Heart left ventricle (tissue), 16 donors: Measurements from ENCODE around the gene TAF6L. TPM values are rescaled to one million over a fixed set of nuclear protein-coding genes. Genes with fewer than 3 reads are reported as not detected.
A peak's percentile ranks its signal among the peaks of the same experiment; 100 is the strongest.
"Not testable (repeated sequence)": the region's sequence is repeated elsewhere in the genome, so short reads cannot be mapped to it uniquely, and the experiment has no call there.

Experiments used
- ATAC-seq, 4 donors: fragments of 200-7000 bp; cut with Tn5 transposase; one replicate each; pipeline ENCODE4 v1.9.1; 2020 to 2022; ENCODE audit warnings: moderate library complexity in 4 of 4, mild to moderate bottlenecking in 3 of 4, moderate number of reproducible peaks in 1 of 4
- DNase-seq, 5 donors: peaks; one replicate each; pipeline ENCODE4 v3.0.0-alpha.2; 2020
- H3K27ac ChIP-seq, 12 donors: fragments of 200-600 bp; sonication (generic) in 4 of 12; one replicate each; pipeline versions ENCODE4 v1.5.0 to v1.8.0; 2016 to 2022; ENCODE audit warnings: mild to moderate bottlenecking in 2 of 12
- H3K27me3 ChIP-seq, 9 donors: fragments of 200-600 bp; sonication (generic) in 2 of 9; one replicate each; pipeline versions ENCODE4 v1.5.1 to v1.8.0; 2016 to 2022; ENCODE audit warnings: mild to moderate bottlenecking in 3 of 9
- H3K36me3 ChIP-seq, 9 donors: fragments of 200-600 bp; sonication (generic) in 2 of 9; one replicate each; pipeline versions ENCODE4 v1.5.0 to v1.8.0; 2018 to 2022; ENCODE audit warnings: mild to moderate bottlenecking in 2 of 9
- H3K4me1 ChIP-seq, 12 donors: fragments of 200-600 bp; sonication (generic) in 4 of 12; one replicate each; pipeline versions ENCODE4 v1.5.0 to v1.8.0; 2016 to 2022; ENCODE audit warnings: mild to moderate bottlenecking in 3 of 12
- H3K4me3 ChIP-seq, 12 donors: fragments of 200-600 bp; sonication (generic) in 4 of 12; one replicate each; pipeline versions ENCODE4 v1.5.0 to v1.8.0; 2017 to 2022; ENCODE audit warnings: mild to moderate bottlenecking in 9 of 12, moderate library complexity in 4 of 12
- H3K9me3 ChIP-seq, 12 donors: fragments of 200-600 bp; sonication (generic) in 4 of 12; one replicate each; pipeline versions ENCODE4 v1.5.0 to v1.8.0; 2016 to 2022; ENCODE audit warnings: mild to moderate bottlenecking in 1 of 12
- POLR2A ChIP-seq, 2 donors: fragments of 450-650 bp; IDR thresholded peaks; one replicate each; pipeline ENCODE4 v1.6.1; 2017; ENCODE audit warnings: antibody characterized with exemption in 2 of 2, mild to moderate bottlenecking in 2 of 2, moderate library complexity in 2 of 2
- WGBS, 4 donors: extraction: QIAGEN DNeasy Blood & Tissue Kit in 2 of 4; methylation state at CpG; one replicate each; pipeline versions ENCODE4 v1.1.5 to v1.1.7; 2013 to 2018; 5-methylcytosine and 5-hydroxymethylcytosine counted together
- intact Hi-C, 10 donors: fragments of 100-400 bp; cut with DNase I; formaldehyde crosslinking; loops; one replicate each; pipeline versions ENCODE4 v1.11.1 to v1.14.2; 2022
- polyA plus RNA-seq, 2 donors: library from polyadenylated mRNA; stranded (reverse); fragments of 200-250 nt; gene quantifications; one replicate each; pipeline ENCODE4 v1.2.3, GENCODE V29; 2013
- total RNA-seq, 9 donors: library from RNA; depleted of rRNA in 2 of 9; stranded (reverse); fragments of >200 nt in 2 of 9; fragmentation: NEBNext Ultra II Directional in 3 of 9; extraction: Animal tissue kit (Norgen Biotek cat#: 25700) in 3 of 9; gene quantifications; one replicate each; pipeline versions ENCODE4 v1.1.0 to v1.2.4, GENCODE V29; 2016 to 2023
- TF ChIP-seq, protein P1 (sequence below), 12 donors: fragments of 200-600 bp; sonication (generic) in 4 of 12; IDR thresholded peaks; one replicate each; pipeline versions ENCODE4 v1.5.0 to v1.8.0; 2018 to 2022; ENCODE audit warnings: antibody characterized with exemption in 12 of 12, mild to moderate bottlenecking in 5 of 12
- donor health status: ischemic (EF 13 %, LVEDD 7.1; RV severe dilation, severe dysfunction).
- donor health status: healthy with polysubstance abuse.
- donor health status: DM: no; HTN: yes; CAD: no.
- donor health status: DM: no; HTN: no; CAD: no.
- donor health status: ischemic (EF 25% LVEDD 6.9; RV normal size, moderate dysfunction).
- donor health status: ischemic (EF 25% LVEDD 5.7; RV mildly dilated, moderate dysfunction).
- donor health status: healthy.
- donor health status: DM: yes; HTN: yes; CAD: no.
- donor health status: ischemic (EF 35%, LVEDD 5.7; RV mildly dilated, moderate dysfunction).
- donor health status: nonischemic (EF 11% LVEDD 7.7; RV severe dilation, severe dysfunction).
- donor health status: DM: yes; HTN: yes; CAD: no.
- donor health status: PGD.
- donor health status: ischemic (EF 29% LVEDD 5.4; RV normal size, mild dysfunction).
- donor health status: nonischemic (EF 23%, LVEDD 6.1; RV moderate dilation, normal function).

TAF6L gene
- total and polyA plus RNA-seq, 11 donors = 7.1 to 19.5 (median 9.3) TPM

DNA sequence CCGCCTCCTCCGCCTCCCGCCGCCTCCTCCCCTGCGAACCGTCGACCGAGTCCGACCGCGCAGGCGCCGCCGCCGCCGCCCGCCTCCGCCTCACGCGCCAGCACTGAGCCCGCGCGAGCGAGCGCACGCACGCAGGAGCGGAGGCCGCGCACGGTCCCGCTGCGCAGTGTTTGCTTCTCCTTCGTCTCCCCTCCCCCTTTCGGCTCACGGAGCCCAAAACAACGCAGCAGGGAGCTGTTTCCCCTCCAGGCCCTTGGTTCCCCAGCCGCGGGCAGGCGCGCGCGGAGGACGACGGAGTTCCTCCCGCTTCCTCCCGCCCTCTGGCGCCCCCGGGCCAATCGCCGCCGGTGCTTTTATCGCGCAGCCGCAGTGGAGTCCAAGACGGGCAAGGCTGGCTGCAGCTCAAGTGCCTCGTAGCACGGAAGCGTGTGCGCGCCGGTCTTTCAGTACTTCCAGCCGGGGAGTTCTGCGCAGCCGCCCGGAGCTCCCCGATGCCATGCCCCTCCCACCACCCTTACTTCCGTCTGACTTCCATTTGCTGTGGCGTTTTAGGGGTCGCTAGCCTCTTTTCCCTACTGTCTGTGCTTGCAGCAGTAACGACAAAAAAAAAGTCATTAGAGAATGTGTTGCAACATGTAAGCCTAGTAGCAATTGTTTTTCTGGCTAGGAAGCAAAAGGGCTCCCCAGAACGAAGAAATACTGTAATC lies 43.9 kb upstream of the TAF6L start, which contains the start of gene HNRNPUL2:
Gene HNRNPUL2, minus strand, starts transcription at position 293 of the 707 bp plus-strand sequence. CDS start 301 bp downstream, outside the sequence.
- Histone ChIP-seq H3K27ac (peak within 1 kb of the TSS; percentile 91 to 99 (median 96)), H3K4me3 (peak within 1 kb of the TSS; percentile 64 to 98 (median 85)), H3K36me3 (peaks cover 2 to 38% (median 28%) of the 10 kb centered on the region in 9 donors), H3K4me1 (peaks cover 3 to 58% (median 45%) of the 10 kb centered on the region in 12 donors), H3K9me3 (no peaks in the 10 kb centered on the region), H3K27me3 (no peaks in the 10 kb centered on the region)
- ATAC-seq (peak; percentile 92 to 96 (median 94)), DNase-seq (peak; percentile 98 to 99 (median 99))
- intact Hi-C loops = loop anchor here in 5 of 10 donors (1.0 to 10.0 kb wide), 7 partner anchors 17 to 127 kb away; partner anchors contain the start of gene TAF6L (in 1 of the 5)
- peak; percentile 81 to 94 for TF ChIP-seq POLR2A (IDR thresholded peaks at IDR 0.05)
- TF ChIP-seq, protein P1, sequence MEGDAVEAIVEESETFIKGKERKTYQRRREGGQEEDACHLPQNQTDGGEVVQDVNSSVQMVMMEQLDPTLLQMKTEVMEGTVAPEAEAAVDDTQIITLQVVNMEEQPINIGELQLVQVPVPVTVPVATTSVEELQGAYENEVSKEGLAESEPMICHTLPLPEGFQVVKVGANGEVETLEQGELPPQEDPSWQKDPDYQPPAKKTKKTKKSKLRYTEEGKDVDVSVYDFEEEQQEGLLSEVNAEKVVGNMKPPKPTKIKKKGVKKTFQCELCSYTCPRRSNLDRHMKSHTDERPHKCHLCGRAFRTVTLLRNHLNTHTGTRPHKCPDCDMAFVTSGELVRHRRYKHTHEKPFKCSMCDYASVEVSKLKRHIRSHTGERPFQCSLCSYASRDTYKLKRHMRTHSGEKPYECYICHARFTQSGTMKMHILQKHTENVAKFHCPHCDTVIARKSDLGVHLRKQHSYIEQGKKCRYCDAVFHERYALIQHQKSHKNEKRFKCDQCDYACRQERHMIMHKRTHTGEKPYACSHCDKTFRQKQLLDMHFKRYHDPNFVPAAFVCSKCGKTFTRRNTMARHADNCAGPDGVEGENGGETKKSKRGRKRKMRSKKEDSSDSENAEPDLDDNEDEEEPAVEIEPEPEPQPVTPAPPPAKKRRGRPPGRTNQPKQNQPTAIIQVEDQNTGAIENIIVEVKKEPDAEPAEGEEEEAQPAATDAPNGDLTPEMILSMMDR (IDR thresholded peaks at IDR 0.05) = peak in 3 of 12 donors; percentile 4 to 22 (median 16)
- 0 to 1% (median 0%) methylated on average over 38 to 72 of the region's 72 CpGs for WGBS, 4 donors

DNA sequence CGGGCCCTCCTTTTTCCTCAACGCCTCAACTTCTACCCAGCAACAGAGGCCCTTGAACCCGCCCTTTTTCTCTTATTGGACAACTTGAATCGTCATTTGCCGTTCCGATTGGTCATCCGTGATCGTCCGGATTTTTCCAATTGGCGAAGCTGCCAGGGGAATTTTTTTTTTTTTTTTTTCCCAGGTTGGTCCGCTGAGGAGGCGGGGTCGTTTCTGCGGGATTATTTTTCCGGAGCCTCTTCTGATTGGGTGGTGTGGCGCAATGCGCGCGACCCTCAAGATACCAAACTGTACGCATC lies 43.4 kb upstream of the TAF6L start:
- TF ChIP-seq, protein P1 (IDR thresholded peaks at IDR 0.05) = no peak
- TF ChIP-seq POLR2A (IDR thresholded peaks at IDR 0.05) = no peak
- Histone ChIP-seq H3K9me3 (no peaks in the 10 kb centered on the region), H3K27me3 (no peaks in the 10 kb centered on the region), H3K27ac (peak overlapping the region; percentile 91 to 99 (median 96)), H3K4me1 (peaks cover 3 to 63% (median 47%) of the 10 kb centered on the region in 12 donors), H3K4me3 (peak overlapping the region; percentile 64 to 98 (median 85)), H3K36me3 (peaks cover 0 to 36% (median 27%) of the 10 kb centered on the region in 9 donors)
- intact Hi-C loops = loop anchor here in 5 of 10 donors (1.0 to 10.0 kb wide), 10 partner anchors 17 to 127 kb away; partner anchors contain the start of genes TAF6L (in 2 of the 5) and ZBTB3 (in 1 of the 5)
- DNase-seq = peak; percentile 83 to 91 (median 89)
- WGBS, 4 donors = 0% methylated on average over 20 of the region's 20 CpGs
- ATAC-seq = peak; percentile 78 to 88 (median 82)

DNA sequence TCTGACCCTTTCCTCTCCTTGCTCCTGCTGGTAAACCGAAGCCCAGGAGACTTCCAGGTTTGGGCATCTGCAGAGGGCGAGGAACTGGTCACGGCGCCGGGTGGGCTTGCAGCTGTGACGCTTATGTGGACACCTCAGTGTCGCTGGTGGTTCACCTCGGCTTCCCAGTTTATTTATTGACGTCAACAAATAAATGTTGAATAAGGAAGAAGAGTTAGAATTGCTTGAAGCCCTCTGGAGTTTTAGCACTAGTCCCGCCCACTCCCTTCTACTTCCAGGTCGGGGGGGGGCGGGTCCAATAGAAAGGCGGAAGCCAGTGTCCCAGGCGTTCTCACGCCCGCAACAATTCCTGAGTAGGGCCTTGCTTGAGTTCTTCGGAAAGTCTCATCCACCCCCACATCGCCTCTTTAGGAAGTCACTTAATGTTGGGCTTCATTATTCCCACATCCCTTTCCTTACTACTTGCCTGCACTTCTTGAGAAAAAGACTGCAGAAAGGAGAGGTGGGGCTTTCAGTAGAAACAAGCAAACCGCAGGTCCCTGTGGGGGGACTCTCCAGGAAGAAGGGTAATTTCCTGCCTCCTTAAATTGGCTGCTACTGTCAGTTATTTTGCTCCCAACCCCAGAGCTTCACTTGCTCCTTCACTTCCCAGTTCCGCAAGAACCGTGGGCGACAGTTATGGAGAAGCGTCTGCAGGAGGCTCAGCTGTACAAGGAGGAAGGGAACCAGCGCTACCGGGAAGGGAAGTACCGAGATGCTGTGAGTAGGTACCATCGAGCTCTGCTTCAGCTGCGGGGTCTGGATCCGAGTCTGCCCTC lies 42.8 kb upstream of the TAF6L start, which contains the start of gene TTC9C:
Gene TTC9C, plus strand, starts transcription at position 316 of the 818 bp plus-strand sequence. Its CDS starts 363 bp downstream, at position 679.
- no peaks in the 10 kb centered on the region for H3K27me3 ChIP-seq
- H3K9me3 ChIP-seq = no peaks in the 10 kb centered on the region
- intact Hi-C loops = loop anchor here in 4 of 10 donors (1.0 to 10.0 kb wide), 8 partner anchors 25 to 126 kb away; partner anchors contain the start of genes TAF6L (in 2 of the 4) and ZBTB3 (in 1 of the 4)
- TF ChIP-seq, protein P1 (IDR thresholded peaks at IDR 0.05) = no peak
- TF ChIP-seq POLR2A (IDR thresholded peaks at IDR 0.05) = peak in 1 of 2 donors; percentile 78
- H3K36me3 ChIP-seq = peaks cover 0 to 36% (median 27%) of the 10 kb centered on the region in 9 donors
- 0 to 1% (median 1%) methylated on average over 29 of the region's 29 CpGs for WGBS, 4 donors
- peak within 1 kb of the TSS; percentile 64 to 98 (median 85) for H3K4me3 ChIP-seq
- DNase-seq (peak; percentile 88 to 92 (median 90)), ATAC-seq (peak; percentile 63 to 80 (median 76))
- peaks cover 3 to 61% (median 51%) of the 10 kb centered on the region in 12 donors for H3K4me1 ChIP-seq
- peak within 1 kb of the TSS; percentile 91 to 99 (median 96) for H3K27ac ChIP-seq

DNA sequence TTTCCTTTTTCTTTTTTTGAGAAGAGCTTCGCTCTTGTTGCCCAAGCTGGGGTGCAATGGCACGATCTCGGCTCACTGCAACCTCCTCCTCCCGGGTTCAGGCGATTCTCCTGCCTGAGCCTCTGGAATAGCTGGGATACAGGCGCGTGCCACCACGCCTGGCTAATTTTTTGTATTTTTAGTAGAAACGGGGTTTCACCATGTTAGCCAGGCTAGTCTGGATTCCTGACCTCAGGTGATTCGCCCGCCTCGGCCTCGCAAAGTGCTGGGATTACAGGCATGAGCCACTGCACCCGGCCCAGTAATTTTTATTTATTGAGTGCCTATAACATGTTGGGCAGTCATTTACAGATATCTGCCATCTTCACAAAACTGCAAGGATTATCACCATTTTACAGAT lies 41.1 kb upstream of the TAF6L start:
- DNase-seq, intact Hi-C loops, H3K27me3 ChIP-seq, ATAC-seq, H3K9me3 ChIP-seq: not testable (repeated sequence)
- 83 to 90% (median 89%) methylated on average over 14 of the region's 14 CpGs for WGBS, 4 donors
- Histone ChIP-seq H3K4me3 (peak overlapping the region in 10 of 12 donors; percentile 64 to 98 (median 85)), H3K27ac (peak overlapping the region in 4 of 12 donors; percentile 93 to 98 (median 97)), H3K4me1 (peaks cover 3 to 47% (median 38%) of the 10 kb centered on the region in 12 donors), H3K36me3 (peaks cover 0 to 45% (median 33%) of the 10 kb centered on the region in 9 donors)
